Measurements from ENCODE around the gene FRY. TPM values are rescaled to one million over a fixed set of nuclear protein-coding genes. Genes with fewer than 3 reads are reported as not detected.

Gene FRY
- total RNA-seq, 4 donors from 2014 or later: 5.8 to 17.4 (median 12.0) TPM

DNA sequence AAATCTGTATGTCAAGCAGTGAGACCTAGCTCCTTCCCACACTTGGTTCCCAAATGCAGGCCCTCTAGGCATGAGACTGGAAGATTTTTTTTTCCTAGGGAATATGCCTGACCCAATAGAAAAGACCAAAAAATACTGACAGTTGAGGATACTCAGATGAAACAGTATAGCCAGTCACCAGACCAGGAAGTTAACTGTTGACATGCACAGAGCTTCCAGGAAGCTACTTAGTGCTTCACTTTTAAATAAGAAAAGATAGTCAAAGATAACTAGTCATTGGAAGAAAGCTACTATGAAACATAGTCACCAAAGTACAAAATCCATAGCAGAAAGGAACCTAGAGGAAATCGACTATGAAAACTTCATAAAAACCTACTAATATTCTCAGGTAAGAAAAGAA, 316.1 kb downstream of the FRY start:
- Histone ChIP-seq H3K4me1 (no peaks in the 10 kb centered on the region), H3K4me3 (no peak overlapping the region), H3K27ac (no peak overlapping the region), H3K27me3 (no peaks in the 10 kb centered on the region), H3K36me3 (no peaks in the 10 kb centered on the region), H3K9me3 (no peaks in the 10 kb centered on the region)
- intact Hi-C loops (cut with DNase I): no loop called here
- TF ChIP-seq, protein P1, sequence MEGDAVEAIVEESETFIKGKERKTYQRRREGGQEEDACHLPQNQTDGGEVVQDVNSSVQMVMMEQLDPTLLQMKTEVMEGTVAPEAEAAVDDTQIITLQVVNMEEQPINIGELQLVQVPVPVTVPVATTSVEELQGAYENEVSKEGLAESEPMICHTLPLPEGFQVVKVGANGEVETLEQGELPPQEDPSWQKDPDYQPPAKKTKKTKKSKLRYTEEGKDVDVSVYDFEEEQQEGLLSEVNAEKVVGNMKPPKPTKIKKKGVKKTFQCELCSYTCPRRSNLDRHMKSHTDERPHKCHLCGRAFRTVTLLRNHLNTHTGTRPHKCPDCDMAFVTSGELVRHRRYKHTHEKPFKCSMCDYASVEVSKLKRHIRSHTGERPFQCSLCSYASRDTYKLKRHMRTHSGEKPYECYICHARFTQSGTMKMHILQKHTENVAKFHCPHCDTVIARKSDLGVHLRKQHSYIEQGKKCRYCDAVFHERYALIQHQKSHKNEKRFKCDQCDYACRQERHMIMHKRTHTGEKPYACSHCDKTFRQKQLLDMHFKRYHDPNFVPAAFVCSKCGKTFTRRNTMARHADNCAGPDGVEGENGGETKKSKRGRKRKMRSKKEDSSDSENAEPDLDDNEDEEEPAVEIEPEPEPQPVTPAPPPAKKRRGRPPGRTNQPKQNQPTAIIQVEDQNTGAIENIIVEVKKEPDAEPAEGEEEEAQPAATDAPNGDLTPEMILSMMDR (IDR thresholded peaks at IDR 0.05): no peak
- no peak for TF ChIP-seq POLR2A (IDR thresholded peaks at IDR 0.05)
- DNase-seq: no peak
- 40 to 100% methylated on average over 1 of the region's 1 CpG for WGBS, 2 donors
